Measurements from ENCODE around the gene TNFAIP8. TPM values are rescaled to one million over a fixed set of nuclear protein-coding genes. Genes with fewer than 3 reads are reported as not detected.

Gene TNFAIP8
- total and polyA plus RNA-seq, 2 experiments from 2014 or later, result 21.9 to 24.9 TPM

DNA sequence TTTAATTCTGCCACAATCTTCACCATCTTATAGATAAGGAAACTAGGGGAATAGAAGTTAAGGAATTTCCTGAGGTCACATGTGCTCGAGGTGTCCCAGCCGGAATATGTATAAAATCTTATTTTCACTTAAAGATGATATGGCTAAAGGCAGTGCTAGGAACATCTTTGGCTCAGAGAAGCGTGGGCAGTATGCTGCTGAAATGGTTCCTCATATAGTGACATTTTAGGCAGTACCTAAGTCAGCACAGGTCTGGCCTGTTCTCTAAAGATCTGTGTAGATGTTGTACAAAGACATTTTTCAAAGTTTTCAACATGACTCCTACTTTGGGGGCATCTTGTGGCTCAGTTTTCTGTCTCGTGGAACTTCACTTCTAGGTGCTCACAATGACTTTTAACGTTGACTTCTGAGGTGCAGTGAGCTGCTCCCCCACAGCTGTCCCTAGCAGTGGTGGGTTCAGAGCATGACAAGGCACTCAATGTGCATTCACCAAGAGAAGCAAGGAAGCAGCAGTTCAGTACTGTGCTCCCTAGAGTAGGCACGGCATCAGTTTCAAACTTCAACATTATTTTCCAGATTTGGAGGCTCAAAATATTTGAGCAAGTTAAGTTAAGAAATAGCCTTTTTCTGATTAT lies 40.3 kb downstream of the TNFAIP8 start:
- Histone ChIP-seq H3K27ac (no peak overlapping the region), H3K4me1 (ENCODE audit: low read depth) (no peaks in the 10 kb centered on the region), H3K36me3 (peaks cover 9% of the 10 kb centered on the region), H3K27me3 (no peaks in the 10 kb centered on the region), H3K4me3 (no peak overlapping the region), H3K9me3 (ENCODE audit: low read depth) (no peaks in the 10 kb centered on the region)
- no peak for DNase-seq (ENCODE audit: low read depth in 1 of 2, low spot score in 1 of 2)
- TF ChIP-seq, protein P1, sequence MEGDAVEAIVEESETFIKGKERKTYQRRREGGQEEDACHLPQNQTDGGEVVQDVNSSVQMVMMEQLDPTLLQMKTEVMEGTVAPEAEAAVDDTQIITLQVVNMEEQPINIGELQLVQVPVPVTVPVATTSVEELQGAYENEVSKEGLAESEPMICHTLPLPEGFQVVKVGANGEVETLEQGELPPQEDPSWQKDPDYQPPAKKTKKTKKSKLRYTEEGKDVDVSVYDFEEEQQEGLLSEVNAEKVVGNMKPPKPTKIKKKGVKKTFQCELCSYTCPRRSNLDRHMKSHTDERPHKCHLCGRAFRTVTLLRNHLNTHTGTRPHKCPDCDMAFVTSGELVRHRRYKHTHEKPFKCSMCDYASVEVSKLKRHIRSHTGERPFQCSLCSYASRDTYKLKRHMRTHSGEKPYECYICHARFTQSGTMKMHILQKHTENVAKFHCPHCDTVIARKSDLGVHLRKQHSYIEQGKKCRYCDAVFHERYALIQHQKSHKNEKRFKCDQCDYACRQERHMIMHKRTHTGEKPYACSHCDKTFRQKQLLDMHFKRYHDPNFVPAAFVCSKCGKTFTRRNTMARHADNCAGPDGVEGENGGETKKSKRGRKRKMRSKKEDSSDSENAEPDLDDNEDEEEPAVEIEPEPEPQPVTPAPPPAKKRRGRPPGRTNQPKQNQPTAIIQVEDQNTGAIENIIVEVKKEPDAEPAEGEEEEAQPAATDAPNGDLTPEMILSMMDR (IDR thresholded peaks at IDR 0.05; ENCODE audit: low read depth, low read length), result no peak

DNA sequence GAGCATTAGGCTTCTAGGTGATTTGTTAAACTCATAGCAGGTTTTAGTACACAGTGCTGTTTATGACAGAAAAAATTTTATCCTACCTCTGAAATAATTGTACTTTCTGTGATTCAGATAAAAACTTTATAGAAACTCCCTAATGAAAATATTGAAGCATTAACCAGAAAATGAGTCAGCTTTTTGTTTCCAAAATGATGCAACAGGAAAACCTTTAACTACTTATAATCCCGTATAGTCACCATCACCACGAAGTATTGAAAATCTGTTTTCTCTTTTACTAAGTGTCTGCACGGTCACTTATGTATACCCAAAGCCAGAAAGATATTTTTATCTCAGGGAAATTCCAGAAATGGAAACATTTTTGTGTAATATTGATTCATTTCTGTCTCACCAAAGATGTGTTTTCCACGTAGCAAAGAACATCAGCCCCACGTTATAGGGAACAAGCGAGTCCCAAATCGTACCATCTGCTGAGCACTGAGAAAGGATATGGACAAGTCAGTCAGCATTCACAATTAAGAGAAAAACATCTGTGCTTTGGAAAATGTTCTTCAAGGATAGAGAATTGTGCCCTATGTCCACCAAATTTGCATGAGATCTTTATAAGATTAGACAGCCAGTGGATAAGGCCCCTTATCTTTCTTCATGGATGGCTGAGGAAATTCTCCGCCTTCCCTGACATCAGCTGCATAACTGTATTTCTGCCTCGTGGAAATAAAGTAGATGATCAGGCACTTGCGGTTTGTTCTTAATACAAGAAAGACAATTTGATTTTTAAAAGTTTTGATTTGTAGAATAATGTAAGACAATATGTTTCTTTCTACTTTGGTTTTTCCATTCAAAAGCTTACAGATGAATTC lies 41.9 kb downstream of the TNFAIP8 start:
- Histone ChIP-seq H3K27me3 (no peaks in the 10 kb centered on the region), H3K27ac (no peak overlapping the region), H3K36me3 (peaks cover 7% of the 10 kb centered on the region), H3K4me3 (no peak overlapping the region), H3K4me1 (ENCODE audit: low read depth) (no peaks in the 10 kb centered on the region), H3K9me3 (ENCODE audit: low read depth) (no peaks in the 10 kb centered on the region)
- TF ChIP-seq, protein P1 (IDR thresholded peaks at IDR 0.05; ENCODE audit: low read depth, low read length), result no peak
- peak in 1 of 2 donors; percentile 68 for DNase-seq (ENCODE audit: low read depth in 1 of 2, low spot score in 1 of 2)

DNA sequence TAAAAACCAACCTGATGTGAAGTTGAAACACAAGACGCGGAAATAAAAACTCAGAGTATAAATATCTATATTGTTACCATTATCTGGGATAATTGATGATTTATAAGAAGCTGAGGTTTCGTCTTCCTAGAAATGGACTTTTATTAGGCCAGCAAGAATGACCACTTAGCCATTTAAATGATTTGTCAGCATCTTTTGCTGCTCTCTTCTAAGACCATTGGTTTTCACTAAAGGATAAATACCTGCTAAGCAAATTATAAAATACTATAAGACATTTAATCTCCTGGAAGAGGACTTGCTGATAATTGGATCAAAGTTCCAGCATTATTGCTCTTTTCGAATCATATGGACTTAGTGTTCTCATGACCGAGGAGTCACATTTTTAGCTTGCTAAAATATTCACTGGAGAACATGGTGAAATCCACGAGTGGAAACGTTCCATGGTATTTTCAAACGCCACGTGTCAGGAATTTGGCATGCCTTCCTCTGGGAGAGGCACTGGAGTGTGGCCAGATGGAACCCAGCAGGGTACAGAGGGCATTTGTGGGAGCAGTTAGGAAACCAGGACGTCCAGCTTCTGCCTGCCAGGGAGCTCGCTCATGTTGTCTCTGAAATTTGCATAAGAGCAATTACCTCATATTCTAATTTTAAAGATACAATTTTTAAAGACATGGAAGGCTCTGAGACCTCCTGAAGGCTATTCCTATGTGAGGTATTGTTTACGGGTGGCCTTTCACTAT lies 43.1 kb downstream of the TNFAIP8 start:
- Histone ChIP-seq H3K27ac (no peak overlapping the region), H3K9me3 (ENCODE audit: low read depth) (no peaks in the 10 kb centered on the region), H3K27me3 (no peaks in the 10 kb centered on the region), H3K36me3 (no peaks in the 10 kb centered on the region), H3K4me1 (ENCODE audit: low read depth) (no peaks in the 10 kb centered on the region), H3K4me3 (no peak overlapping the region)
- peak in 1 of 2 donors; percentile 44 for DNase-seq (ENCODE audit: low read depth in 1 of 2, low spot score in 1 of 2)
- TF ChIP-seq, protein P1 (IDR thresholded peaks at IDR 0.05; ENCODE audit: low read depth, low read length), result no peak

DNA sequence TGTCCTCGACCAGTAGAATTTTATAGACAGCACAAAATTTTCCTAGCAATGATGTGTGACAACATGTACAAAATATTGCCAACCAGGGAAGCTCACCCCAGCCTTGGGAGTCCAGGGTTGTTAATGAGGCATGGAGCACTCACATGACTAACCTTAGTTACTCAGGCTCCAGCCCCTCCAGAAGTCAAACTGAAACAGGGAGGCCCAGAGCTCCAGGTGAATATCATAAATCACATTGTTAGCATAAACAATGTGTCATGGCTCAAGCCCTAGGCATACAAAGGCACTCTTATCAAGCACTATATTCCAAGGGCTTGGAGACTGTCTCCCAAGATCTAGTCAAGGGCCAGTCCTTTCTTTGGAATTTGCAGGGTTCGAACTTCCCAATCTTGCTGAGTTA lies 44.4 kb downstream of the TNFAIP8 start:
- Histone ChIP-seq H3K4me1 (ENCODE audit: low read depth) (no peaks in the 10 kb centered on the region), H3K9me3 (ENCODE audit: low read depth) (no peaks in the 10 kb centered on the region), H3K27me3 (no peaks in the 10 kb centered on the region), H3K27ac (no peak overlapping the region), H3K4me3 (no peak overlapping the region), H3K36me3 (no peaks in the 10 kb centered on the region)
- TF ChIP-seq, protein P1 (IDR thresholded peaks at IDR 0.05; ENCODE audit: low read depth, low read length), result no peak
- DNase-seq (ENCODE audit: low read depth in 1 of 2, low spot score in 1 of 2), result no peak

DNA sequence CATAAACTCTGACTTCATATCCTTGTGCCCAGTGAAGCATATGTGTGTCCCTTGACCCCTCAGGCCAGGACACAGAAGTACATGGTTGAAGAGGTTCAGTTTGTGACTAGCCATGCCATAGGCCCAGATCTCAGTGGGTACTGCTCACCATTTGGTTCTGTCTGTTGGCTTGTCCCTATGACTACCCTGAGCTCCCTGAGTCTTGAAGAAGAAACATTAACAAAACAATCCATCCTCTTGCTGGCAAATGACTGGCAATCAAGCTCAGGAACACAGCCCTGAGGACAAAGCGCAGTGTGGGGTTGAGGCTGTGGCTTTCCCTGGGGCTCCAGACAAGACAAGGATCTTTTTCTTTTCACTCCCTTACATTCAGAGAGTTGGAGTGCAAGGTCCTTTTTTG lies 46.3 kb downstream of the TNFAIP8 start:
- Histone ChIP-seq H3K4me3 (no peak overlapping the region), H3K27me3 (no peaks in the 10 kb centered on the region), H3K9me3 (ENCODE audit: low read depth) (no peaks in the 10 kb centered on the region), H3K27ac (no peak overlapping the region), H3K4me1 (ENCODE audit: low read depth) (no peaks in the 10 kb centered on the region), H3K36me3 (no peaks in the 10 kb centered on the region)
- no peak for DNase-seq (ENCODE audit: low read depth in 1 of 2, low spot score in 1 of 2)
- TF ChIP-seq, protein P1 (IDR thresholded peaks at IDR 0.05; ENCODE audit: low read depth, low read length), result no peak
